Stimulated activated CD4-positive, alpha-beta T cell treated with anti-CD3 and anti-CD28 coated beads, Interleukin-1b, Interleukin-23, amount 100 ng/mL, for 48 hours (primary cell): ENCODE data around the gene OR6K2.
"Not testable (repeated sequence)": the region's sequence is repeated elsewhere in the genome, so short reads cannot be mapped to it uniquely, and the experiment has no call there.

Experiments
- DNase-seq: peaks from one replicate; pipeline ENCODE4 v3.0.0-alpha.2; 2020

OR6K2 gene, protein sequence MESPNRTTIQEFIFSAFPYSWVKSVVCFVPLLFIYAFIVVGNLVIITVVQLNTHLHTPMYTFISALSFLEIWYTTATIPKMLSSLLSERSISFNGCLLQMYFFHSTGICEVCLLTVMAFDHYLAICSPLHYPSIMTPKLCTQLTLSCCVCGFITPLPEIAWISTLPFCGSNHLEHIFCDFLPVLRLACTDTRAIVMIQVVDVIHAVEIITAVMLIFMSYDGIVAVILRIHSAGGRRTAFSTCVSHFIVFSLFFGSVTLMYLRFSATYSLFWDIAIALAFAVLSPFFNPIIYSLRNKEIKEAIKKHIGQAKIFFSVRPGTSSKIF

DNA sequence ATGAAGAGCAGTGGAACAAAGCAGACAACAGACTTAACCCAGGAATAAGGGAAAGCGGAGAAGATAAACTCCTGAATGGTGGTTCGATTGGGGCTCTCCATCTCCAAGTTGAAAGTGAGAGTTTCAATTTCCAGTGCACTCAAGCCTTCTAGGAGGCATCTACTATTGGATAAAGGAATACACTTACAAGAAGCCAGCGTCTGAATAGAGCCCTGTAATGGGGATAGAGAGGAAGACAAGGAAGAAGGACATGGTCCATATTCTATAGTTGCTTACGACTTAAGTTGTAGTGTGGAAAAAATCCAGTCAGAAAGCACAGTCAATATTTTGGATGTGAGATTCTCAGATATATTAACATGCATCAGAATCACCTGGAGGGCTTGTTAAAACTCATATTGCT lies at the start of gene OR6K2:
OR6K2 (minus strand) TSS at position 101 of the 400 bp plus-strand sequence; CDS start at position 101, 0 bp downstream.
- no peak for DNase-seq

DNA sequence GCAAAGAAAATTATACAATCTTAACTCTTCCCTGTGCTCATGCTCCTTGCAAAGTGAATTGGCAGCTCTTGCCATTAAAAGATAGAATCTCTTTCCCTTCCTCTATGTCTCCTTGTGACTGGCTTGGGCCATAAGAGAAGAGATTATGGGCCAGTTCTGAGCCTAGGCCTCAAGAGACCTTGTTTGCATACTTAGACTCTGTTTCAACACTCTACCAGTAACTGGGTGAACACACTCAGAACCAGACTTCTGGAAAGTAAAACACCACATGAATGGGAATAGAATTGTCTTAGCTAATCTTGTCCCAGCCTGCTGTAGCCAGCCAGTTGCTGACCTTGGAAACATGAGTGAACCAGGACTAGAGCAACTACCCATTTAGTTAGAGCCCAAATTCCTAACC lies 35.4 kb upstream of the OR6K2 start:
- DNase-seq: no peak

DNA sequence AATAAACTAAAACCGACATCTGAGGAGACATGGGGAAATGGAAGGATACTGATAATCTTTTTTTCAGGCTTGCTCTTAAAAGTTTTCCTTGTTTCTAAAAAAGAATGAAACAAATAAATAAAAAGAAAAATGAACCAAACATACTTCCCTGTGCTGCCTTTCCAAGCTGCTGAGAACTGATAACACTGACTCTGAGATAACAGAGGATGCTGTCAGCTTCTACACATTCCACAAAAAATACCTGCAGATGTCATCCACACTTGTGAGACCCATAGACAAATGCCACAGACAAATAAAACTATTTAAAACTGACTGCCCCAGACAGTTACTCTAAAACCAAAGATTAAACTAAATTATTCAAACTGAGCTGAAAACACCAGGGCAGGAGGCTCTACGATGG lies 32.1 kb upstream of the OR6K2 start:
- no peak for DNase-seq

DNA sequence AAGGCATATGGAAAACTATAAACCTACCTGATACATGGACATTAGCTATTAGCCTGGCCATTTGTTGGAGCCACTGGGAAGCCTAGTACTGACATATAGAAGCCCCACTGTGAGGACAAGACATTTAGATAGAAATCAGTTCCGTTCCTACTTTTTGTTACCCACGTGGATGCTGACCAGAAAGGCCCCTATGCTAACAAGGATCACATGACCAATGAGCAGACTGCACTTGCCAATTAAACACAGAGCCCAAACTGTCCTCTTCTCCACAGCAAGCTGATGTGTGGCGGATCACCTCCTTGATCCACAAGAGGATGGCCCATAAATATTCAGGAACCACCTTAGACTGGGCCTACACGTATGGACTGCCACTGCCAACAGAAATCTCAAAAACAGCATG lies 31.3 kb upstream of the OR6K2 start:
- DNase-seq: no peak

DNA sequence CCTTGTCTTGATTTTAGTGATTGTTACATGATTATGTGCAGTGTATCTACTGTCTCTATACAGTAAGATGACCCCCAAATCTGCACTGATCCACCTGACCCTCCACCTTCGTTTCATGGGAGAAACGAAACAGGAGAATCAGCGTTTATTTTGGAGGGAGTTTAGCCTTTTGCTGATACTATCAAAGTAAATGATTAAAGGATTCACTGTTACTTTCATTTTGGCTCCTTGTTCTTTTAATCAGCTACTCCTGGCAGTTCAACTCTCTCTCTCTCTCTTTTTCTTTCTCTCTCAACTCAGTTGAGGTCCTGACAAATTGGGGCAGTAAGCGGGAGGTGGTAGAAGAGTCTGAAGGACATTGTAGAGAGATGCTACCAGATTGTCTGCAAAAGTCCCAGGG lies 30.0 kb upstream of the OR6K2 start:
- no peak for DNase-seq

DNA sequence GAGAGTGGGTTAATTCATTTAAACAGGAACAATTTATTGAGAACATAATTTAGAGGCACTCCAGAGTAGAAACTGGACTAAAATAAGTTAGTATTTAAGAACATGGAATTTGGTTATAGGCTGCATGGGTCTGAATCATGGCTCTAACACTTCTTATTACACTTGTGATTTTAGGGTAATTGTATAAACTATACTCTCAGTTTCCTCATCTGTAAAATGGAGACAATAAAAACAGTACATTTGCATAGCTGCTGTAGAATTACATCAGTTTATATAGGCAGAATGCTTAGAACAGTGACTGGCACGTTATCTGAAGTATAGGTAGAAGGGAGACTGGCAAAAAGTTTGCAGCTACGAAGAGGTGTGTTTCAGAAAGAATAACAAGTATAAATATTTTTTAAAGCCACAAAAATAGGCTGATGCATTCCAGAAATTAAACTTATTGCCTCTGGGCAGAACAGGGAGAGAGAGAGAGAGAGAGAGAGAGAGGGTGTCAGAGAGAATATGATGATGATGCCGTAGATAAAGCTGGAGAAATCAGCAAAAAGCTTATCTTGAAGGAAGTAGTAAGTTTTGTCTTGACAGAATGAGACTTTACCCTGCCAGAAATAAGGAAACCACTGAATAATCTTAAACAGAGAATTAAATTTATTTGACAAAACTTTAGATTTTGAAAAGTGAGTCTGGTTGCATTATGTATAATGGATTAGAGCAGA lies 28.2 kb upstream of the OR6K2 start:
- no peak for DNase-seq

DNA sequence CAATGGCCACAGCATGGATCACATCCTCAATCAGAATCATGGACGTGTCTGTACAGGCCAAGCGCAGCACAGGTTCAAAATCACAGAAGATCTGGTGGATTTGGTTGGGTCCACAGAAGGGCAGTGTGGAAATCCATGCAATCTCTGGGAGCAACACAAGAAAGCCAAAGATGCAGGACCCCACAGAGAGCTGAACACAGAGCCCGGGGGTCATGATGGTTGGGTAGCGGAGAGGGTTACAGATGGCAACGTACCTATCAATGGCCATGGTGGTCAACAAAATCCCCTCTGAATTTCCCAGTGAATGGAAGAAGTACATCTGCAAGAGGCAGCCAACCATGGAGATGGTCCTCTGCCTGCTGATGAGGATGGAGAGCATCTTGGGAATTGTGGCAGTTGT lies 24.0 kb upstream of the OR6K2 start:
- no peak for DNase-seq

DNA sequence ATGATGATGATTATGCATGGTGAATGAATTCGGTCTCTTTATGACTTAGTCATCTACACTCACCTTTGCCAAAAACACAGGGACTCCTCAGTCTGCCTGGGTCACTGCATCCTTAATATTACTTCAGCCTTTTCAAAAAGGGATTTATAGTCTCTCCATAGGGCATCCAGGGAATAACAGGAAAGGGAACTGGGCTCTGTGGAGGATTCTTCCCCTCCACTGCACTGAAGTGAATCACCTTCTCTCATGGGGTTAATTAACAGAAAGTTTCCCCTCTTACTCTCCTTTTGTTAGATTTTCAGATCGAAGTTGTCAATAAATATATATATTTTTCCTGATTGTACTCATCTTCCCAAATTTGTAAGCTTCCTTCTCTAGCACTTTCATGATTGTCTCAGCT lies 20.2 kb upstream of the OR6K2 start, which contains the start of gene OR6K3:
OR6K3 (minus strand) TSS at position 101 of the 400 bp plus-strand sequence. CDS start 2,605 bp downstream, outside the sequence.
- no peak for DNase-seq

DNA sequence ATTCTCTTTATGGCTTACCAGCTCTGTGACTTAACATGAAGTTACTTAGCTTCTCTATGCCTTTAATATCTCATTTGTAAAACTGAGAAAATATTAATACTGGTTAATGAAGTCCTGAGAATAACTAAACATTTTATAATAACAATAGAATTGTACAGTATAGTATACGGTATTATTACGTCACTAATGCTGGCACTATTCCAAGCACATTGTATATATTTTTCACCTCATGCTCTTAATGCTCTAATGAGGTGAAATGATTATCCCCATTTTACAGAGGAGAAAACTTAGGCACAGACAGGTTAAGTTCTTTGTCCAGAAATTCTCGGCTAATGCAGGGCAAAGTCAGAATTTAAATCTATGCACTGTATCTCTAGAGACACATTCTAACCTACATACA lies 19.2 kb upstream of the OR6K2 start:
- DNase-seq: no peak

DNA sequence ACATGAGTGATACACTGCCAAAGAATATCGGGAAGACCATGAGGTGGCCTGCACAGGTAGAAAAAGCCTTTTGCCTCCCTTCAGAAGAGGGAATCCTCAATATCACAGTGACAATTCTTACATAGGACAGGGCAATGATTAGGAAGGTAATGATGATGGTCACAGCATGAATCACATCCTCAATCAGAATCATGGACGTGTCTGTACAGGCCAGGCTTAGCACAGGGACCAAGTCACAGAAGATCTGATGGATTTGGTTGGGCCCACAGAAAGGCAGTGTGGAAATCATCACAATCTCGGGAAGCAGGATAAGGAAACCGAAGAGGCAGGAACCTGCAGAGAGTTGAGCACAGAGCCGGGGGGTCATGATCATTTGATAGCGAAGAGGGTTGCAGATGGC lies 16.9 kb upstream of the OR6K2 start:
- no peak for DNase-seq

DNA sequence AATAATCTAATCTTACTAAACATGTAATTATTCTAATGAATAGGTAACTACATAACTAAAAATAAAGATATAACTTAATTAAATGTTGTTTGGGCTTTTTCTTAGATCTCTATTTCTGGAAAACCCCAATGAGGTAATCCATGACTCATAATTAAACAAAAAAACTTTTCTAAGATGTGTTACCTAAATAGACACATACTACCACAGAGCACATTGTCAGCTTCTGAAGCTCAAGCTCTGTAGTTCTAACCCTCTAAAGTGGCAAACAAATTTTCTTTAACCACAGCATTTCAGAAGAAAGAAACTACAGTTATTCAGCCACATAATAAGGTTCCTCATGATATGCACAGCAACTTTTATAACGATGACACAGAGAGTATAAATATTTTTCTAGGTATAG lies 15.9 kb upstream of the OR6K2 start:
- DNase-seq: no peak

DNA sequence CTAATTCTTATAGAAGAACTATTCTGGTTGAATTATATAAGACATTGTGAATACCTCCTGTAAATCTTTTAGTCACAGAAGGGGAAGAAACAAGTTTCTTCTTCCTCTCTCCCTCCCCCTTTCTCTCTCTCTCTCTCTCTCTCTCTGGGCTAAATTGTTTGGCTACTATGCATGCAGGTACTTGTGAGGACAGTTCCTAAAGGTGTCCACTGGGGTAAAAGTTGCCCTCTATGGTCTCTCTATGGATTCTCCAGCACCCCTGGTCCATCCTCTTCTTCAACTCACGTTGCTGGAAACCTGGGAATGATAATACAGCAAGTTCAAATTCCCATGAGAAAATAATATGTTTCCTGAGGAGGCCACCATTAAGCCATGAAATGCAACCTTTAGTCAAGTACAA lies 14.3 kb upstream of the OR6K2 start:
- no peak for DNase-seq

DNA sequence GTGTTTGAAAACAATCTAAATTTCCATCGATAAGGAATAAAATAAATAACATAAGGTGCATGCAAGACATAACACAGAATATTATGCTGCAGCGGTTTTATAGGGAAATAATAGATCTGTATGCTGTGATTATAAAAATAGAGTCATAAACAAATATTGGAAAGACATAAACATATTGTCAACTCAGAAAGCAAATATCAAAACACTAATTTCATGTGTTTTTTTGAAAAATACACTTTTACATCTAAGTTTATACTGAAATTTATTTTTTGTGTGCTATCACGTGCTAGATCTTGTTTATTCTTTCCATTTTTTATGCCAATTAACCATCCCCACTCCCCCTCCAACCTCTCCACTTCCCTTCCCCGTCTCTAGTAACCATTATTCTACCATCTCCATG lies 10.6 kb upstream of the OR6K2 start:
- no peak for DNase-seq

DNA sequence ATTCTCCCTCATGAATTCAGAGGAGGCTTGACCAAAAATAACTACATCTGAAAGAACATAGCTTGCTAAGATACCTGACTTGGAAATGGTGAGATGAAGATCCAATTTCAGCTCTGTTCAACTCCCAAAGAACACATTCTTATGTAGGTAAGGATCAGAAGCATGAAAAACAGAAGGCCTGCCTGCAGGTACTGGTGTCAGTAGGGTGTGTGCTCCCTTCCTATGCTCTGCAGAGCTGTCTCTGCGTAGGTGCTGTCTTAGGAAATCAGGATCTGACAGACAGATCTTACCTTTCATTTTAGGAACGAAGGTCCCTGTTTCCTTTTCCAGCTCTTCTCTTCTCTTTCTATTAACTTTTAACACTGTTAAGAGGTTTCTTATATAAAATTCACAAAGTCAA lies 5.6 kb upstream of the OR6K2 start:
- no peak for DNase-seq

DNA sequence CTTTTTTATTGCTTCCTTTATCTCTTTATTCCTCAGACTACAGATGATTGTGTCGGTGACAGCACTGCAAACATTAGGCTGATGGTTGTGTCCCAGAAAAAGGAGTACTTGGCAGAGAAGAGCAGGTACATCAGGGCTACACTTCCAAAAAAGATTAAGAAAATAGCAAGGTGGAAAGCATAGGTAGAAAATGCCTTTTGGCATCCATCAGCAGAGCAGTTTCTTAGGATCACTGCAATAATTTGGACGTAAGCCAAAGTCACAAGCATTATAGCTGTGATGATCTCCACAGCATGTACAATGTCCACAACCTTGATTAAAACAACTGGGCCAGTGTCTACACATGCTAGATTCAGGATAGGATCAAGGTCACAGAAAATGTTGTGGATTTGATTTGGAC lies 5.9 kb downstream of the OR6K2 start:
- DNase-seq: no peak

DNA sequence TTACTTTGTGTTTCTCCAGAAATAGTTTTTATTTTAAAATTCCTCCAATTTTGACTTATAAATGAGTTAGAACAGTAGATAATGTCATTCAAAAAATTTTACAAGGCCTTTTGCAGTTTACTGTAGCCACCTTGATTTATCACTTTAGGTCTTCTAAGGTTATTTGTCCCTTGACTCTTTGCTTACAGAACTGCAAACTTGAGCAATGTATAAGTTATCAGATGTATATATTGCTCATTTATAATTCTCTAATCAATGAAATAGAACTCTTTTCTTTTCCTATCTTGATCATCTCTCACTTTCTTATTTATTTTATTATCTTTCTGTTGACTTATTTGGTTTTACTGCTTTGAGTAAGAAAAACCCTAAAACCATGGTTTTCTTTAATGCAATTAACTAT lies 8.1 kb downstream of the OR6K2 start:
- DNase-seq: no peak

DNA sequence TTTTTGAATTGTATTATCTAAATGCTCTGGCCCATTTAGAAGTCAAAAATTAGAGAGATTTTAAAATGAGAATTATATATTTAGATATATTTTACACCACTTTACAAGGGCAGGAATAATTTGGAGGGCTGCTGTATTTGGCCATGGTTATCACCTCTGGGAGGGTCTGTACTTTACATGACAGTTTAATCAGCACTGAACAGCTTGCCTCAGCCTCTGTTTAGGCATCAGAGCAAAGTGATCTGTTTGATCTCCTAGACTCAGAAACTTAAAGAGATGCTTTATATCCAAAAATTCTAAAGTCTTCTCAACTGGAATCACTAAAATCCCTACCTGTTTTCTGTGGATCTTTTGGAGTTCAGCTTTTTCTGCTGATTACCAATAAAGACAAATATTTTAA lies 8.5 kb downstream of the OR6K2 start:
- DNase-seq: no peak

DNA sequence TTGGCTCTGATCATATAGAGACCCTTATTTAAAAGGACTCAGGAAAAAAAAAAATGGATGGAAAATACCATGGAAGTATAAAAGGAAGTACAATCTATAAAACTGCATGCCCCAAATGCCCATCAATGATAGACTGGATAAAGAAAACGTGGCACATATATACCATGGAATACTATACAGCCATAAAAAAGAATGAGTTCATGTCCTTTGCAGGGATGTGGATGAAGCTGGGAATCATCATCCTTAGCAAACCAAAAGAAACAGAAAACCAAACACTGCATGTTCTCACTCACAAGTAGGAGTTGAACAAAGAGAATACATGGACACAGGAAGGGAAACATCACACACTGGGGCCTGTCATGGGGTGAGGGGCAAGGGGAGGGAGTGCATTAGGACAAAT lies 9.3 kb downstream of the OR6K2 start:
- not testable (repeated sequence) for DNase-seq

DNA sequence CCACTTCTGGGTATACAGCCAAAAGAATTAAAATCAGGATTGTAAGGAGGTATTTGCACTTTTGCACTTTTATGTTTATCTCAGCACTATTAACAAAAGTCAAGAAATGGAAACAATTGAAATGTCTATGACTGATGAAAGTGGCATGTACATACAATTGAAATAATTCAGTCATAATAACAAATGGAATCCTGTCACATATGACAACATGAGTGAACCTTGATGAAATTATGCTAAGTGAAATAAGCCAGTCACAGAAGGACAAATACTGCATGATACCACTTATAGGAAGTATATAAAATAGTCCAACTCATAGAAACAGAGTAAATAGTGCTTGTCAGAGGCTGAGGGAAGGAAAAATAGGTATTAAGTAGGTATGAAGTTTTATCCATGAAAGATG lies 10.6 kb downstream of the OR6K2 start:
- DNase-seq: no peak

DNA sequence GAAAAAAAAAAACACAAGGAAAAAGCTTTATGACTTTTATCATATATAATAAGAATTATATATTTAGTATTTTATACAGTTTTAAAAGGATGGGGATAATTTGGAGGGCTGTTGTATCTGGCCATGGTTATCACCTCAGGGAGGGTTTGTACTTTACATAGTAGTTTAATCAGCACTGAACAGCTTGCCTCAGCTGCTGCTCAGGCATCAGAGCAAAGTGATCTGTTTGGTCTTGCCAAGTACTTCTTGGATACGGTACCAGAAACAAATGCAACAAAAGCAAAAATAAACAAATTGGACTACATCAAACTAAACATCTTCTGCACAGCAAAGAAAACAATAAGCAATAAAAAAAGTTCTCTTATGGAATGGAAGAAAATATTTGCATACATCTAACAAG lies 11.3 kb downstream of the OR6K2 start:
- DNase-seq: no peak

DNA sequence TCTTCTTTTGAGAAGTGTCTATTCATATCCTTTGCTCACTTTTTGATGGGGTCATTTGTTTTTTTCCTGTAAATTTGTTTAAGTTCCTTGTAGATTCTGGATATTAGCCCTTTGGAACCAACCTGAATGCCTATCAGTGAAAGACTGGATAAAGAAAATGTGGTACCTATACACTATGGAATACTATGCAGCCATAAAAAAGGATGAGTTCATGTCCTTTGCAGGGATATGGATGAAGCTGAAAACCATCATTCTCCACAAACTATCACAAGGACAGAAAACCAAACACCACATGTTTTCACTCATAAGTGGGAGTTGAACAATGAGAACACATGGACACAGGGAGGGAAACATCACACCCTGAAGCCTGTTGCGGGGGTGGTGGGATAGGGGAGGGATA lies 12.1 kb downstream of the OR6K2 start:
- not testable (repeated sequence) for DNase-seq

DNA sequence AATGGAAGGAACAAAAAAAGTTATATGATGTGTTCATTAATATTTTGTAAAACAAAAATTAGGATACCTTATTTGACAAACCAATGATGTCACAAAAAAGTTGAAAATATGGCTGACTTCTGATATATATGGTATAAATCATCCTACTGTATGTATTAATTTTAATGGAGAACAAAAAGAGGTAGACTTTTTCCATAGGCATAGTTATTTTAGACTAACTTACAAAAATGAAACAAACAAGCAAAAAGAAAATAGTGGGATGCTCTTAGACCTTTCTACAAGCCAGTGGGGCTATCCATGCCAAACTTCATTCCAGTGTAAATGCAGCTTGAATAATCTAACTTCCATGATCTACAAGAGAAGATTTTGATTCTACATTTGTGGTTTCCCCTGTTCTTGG lies 13.4 kb downstream of the OR6K2 start:
- no peak for DNase-seq

DNA sequence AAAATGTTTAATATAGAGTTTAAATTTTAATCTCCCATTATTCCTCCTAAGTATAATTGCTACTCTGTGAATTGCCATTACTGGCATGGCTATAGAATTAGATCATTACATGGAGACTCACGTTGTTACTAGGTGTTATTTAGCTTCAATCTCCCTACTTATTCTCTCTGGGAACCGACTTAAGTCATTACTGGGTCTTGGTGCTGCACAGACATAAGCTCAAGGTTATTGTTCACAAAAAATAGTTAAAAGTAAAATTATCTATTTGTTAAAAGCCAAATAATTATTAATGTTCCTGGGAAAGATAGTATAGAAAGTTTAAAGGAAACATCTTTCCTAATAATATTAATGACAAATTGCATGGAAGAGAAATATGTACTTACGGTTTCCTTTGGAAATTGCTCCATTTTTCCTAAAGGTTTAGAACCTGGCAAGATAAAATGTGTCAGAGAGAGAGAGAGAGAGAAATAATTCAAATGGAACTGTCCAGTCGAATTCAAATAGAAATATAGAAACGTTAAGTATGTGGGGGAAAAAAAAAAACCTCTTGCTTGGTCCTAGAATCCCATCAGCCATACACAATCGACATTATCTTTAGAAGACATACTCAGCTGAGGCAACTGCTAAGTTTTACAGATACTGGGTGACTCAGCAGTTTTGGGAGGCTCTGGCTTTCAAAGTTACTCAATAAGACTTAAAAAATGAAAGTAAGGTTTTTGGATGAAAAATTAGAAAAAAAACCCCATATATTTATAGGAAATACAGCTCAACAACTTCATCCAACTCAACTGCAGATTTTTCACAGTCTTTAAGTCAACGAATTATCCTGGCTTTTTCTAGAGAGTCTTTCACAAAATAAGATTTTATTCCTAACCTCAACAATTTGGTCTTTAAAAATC lies 14.1 kb downstream of the OR6K2 start, which contains the start of gene SPTA1:
SPTA1 (minus strand) TSS at position 605 of the 899 bp plus-strand sequence; CDS start at position 407, 198 bp downstream.
- no peak for DNase-seq
